M059J (cell line): ENCODE measurements around the gene CFAP57. TPM values are rescaled to one million over a fixed set of nuclear protein-coding genes. Genes with fewer than 3 reads are reported as not detected.
"Not testable (repeated sequence)": the region's sequence is repeated elsewhere in the genome, so short reads cannot be mapped to it uniquely, and the experiment has no call there.

Experiments
- DNase-seq: peaks from one replicate; pipeline ENCODE4 v3.0.0-alpha.2; 2012; ENCODE audit warnings: low read depth
- total RNA-seq: library from RNA; depleted of rRNA; stranded (reverse); fragments of >200 nt; shearing (Covaris generic); gene quantifications from 2 replicates; pipeline ENCODE4 v1.2.3, GENCODE V29; 2014

CFAP57 gene
- total RNA-seq, 1 experiment from 2014 or later, result 0.67 TPM

- peak; percentile 77 for DNase-seq
Observed at GRCh38 chr1:43172527-43172972, 420 bp downstream of the CFAP57 start.

GRCh38 chr1:43174873-43175272 is 2.7 kb downstream of the CFAP57 start:
- DNase-seq, result no peak

GRCh38 chr1:43177691-43178090 is 5.6 kb downstream of the CFAP57 start:
- DNase-seq, result no peak

GRCh38 chr1:43184388-43184787 is 12.3 kb downstream of the CFAP57 start:
- no peak for DNase-seq

- DNase-seq, result no peak
Observed at GRCh38 chr1:43184995-43185394, 12.9 kb downstream of the CFAP57 start.

GRCh38 chr1:43188106-43188505 is 16.0 kb downstream of the CFAP57 start:
- DNase-seq, result no peak

- DNase-seq, result no peak
Observed at GRCh38 chr1:43194509-43194908, 22.4 kb downstream of the CFAP57 start.

GRCh38 chr1:43197343-43198127 is 25.4 kb downstream of the CFAP57 start:
- no peak for DNase-seq

- no peak for DNase-seq
Observed at GRCh38 chr1:43199093-43199726, 27.1 kb downstream of the CFAP57 start.

- DNase-seq, result no peak
Observed at GRCh38 chr1:43203859-43204258, 31.7 kb downstream of the CFAP57 start.

- DNase-seq, result no peak
Observed at GRCh38 chr1:43204394-43204793, 32.3 kb downstream of the CFAP57 start.

- DNase-seq, result peak; percentile 82
Observed at GRCh38 chr1:43205671-43206070, 33.5 kb downstream of the CFAP57 start.

GRCh38 chr1:43206600-43207228 is 34.6 kb downstream of the CFAP57 start:
- peak; percentile 98 for DNase-seq

GRCh38 chr1:43207229-43207853 is 35.2 kb downstream of the CFAP57 start:
- peak; percentile 78 for DNase-seq

- not testable (repeated sequence) for DNase-seq
Observed at GRCh38 chr1:43208277-43208676, 36.1 kb downstream of the CFAP57 start.

GRCh38 chr1:43214501-43215444 is 42.6 kb downstream of the CFAP57 start:
- no peak for DNase-seq

- no peak for DNase-seq
Observed at GRCh38 chr1:43217747-43218146, 45.6 kb downstream of the CFAP57 start.

GRCh38 chr1:43220905-43221778 is 49.0 kb downstream of the CFAP57 start:
- DNase-seq, result no peak

- no peak for DNase-seq
Observed at GRCh38 chr1:43221797-43222196, 49.7 kb downstream of the CFAP57 start.

GRCh38 chr1:43222879-43223278 is 50.7 kb downstream of the CFAP57 start:
- DNase-seq, result no peak
